GM19468 (cell line): ENCODE data around the gene PPID.
A peak's percentile ranks its signal among the peaks of the same experiment; 100 is the strongest.
"Not testable (repeated sequence)": the region's sequence is repeated elsewhere in the genome, so short reads cannot be mapped to it uniquely, and the experiment has no call there.

Source experiments
- ATAC-seq: cut with Tn5 transposase; IDR thresholded peaks from one replicate; pipeline ENCODE4 v1.9.1; 2021; ENCODE audit warnings: mild to moderate bottlenecking, moderate library complexity, moderate number of reproducible peaks; ENCODE audit not compliant: unreplicated experiment; ENCODE audit errors: extremely low read depth

Gene PPID

GRCh38 chr4:158722917-158723793 is at the start of gene PPID:
TSS of gene PPID (minus strand) at chr4:158723396. CDS start at chr4:158723288, 108 bp downstream.
- peak; percentile 95 for ATAC-seq

DNA sequence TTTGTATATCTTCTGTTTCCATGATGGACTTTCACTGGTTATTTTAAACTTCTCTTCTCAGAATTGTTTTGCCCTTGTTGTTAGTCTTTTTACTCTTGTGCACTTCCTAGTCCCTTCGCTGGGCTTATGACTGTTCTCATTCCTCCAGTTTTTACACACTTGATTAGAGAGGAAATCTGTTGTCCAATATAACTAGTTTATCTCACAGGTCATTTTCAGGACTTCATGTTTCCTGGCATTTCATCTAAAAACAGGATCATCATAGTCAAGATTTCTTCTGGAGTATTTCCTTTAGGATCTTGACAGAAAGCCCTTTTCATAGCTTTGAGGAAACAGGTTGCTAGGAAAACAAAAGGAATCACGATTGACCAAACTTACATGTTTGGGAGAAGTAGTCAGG is 48.6 kb upstream of the PPID start:
- no peak for ATAC-seq

GRCh38 chr4:158770671-158771070 is 47.5 kb upstream of the PPID start:
- ATAC-seq = no peak

- no peak for ATAC-seq
Measured at GRCh38 chr4:158769175-158769921, 46.2 kb upstream of the PPID start.

- ATAC-seq = peak; percentile 67
Measured at GRCh38 chr4:158768555-158769174, 45.5 kb upstream of the PPID start, which contains the start of gene FNIP2. TSS of gene FNIP2 (plus strand) at chr4:158769026. CDS start at chr4:158769213, 187 bp downstream.

DNA sequence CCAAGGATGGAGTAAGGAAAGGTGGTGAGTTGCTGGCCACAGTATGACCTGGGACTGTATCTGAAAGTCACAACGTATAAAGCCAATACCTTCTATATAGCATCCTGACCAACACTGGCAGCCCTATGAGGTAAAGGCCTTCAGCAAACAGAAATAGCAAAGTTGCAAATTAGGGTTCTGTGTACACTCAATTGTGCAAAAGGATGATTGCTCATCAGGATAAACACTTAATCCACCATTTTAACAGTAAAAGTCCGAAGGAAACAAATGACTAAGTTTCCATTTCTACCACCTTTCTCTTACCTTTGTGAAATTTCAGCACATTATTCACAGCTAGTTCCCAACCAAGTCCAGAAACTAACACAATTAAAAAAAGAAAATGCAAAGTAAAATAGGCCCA is 44.3 kb upstream of the PPID start:
- ATAC-seq = no peak

GRCh38 chr4:158766434-158767044 is 43.3 kb upstream of the PPID start:
- ATAC-seq = no peak

DNA sequence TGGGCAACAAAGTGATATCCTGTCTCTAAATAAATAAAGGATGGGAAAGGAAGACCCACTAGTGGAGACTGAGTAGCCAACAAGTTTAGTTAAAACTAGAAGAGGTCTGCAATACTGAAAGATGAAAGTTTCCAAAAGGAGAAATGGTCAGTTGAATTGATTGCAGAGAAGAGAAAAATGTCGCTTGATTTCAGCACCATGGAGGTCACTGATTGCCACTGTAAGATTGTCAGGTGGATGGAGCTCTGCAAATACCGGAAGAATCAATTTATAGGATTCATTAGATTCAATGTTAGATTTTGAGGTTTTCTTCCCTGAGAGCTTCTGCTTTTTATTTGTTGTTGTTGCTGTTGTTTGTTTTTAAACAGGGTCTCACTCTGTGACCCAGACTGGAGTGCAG is 40.3 kb upstream of the PPID start:
- ATAC-seq = no peak

GRCh38 chr4:158762553-158762952 is 39.4 kb upstream of the PPID start:
- no peak for ATAC-seq

DNA sequence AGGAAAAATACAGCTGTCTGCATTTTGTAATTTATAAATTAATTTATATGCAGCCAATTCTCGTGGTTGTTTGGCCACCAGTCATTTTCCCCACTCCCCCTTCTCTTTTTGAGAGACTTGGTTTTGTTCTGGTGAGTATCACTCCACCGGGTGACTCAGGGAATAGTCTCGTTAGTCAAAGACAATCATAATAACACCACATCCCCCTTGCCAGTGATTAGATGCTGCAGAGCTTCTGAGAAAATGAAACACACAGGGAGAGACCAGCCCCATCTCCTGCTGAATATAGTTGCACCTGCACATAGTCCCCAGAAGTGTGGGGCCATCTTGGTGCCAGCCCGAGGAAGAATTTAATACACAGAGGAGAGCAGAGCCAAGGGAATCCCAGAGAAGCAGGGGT is 37.7 kb upstream of the PPID start:
- no peak for ATAC-seq

DNA sequence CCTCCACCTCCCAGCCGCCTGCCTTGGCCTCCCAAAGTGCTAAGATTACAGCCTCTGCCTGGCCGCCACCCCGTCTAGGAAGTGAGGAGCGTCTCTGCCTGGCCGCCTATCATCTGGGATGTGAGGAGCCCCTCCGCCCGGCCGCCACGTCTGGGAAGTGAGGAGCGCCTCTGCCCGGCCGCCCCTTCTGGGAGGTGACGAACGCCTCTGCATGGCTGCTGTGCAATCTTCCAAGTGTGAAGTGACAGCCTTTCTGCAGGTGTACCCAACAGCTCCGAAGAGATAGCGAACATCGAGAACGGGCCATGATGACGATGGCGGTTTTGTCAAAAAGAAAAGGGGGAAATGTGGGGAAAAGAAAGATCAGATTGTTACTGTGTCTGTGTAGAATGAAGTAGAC is 36.3 kb upstream of the PPID start:
- not testable (repeated sequence) for ATAC-seq

DNA sequence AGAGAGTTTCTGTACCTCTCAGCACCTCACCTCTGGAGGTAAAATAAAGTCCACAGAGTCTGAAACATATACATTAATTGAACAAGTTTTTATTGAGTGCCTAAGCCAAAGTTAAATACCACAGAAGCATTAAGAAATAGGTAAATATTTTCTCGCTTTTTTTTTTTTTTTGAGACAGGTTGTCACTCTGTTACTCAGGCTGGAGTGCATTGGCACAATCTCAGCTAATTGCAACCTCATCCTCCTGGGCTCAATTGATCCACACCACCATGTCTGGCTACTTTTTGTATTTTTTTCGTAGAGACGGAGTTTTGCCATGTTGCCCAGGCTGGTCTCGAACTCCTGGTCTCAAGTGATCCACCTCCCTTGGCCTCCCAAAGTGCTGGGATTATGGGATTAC is 35.5 kb upstream of the PPID start:
- no peak for ATAC-seq

DNA sequence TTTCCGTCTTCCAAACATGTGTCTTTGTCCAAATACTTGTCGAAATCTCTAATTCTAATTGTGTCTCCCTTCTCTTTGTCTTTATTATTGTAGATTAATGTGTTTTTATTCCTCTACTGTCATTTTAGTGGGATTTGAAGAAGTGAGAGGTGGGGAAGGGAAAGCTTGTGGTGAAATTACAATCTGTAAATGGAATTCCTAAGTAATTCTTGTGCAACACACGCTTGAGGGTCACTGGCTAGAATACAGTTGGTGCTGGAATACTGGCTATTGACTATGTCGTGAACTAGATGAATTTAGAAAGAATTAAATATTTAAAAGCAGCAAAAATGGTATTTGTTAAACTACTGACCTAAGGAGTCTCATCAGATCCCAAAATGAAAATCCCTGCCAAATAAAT is 34.9 kb upstream of the PPID start:
- no peak for ATAC-seq

GRCh38 chr4:158756588-158756987 is 33.4 kb upstream of the PPID start:
- ATAC-seq = no peak

DNA sequence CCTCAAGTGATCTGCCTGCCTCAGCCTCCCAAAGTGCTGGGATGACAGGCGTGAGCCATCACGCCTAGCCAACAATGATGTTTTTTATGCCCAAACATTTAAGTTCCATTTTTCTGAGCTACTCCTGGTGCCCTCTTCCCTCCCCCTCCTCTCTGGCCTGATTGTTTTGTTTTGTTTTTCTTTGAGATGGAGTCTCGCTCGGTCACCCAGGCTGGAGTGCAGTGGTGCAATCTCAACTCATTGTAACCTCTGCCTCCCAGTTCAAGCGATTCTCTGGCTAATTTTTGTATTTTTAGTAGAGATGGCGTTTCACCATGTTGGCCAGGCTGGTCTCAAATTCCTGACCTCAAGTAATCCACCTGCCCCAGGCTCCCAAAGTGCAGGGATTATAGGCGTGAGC is 32.6 kb upstream of the PPID start:
- not testable (repeated sequence) for ATAC-seq

- no peak for ATAC-seq
Measured at GRCh38 chr4:158754385-158755180, 31.4 kb upstream of the PPID start.

GRCh38 chr4:158750379-158750778 is 27.2 kb upstream of the PPID start:
- ATAC-seq = no peak

DNA sequence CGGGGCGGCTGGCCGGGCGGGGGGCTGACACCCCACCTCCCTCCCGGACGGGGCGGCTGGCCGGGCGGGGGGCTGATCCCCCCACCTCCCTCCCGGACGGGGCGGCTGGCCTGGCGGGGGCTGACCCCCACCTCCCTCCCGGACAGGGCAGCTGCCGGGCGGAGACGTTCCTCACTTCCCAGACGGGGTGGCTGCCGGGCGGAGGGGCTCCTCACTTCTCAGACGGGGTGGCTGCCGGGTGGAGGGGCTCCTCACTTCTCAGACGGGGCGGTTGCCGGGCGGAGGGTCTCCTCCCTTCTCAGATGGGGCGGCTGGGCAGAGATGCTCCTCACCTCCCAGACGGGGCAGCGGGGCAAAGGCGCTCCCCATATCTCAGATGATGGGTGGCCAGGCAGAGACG is 23.3 kb upstream of the PPID start:
- ATAC-seq = not testable (repeated sequence)

- no peak for ATAC-seq
Measured at GRCh38 chr4:158741326-158742021, 18.3 kb upstream of the PPID start.
